HepG2 (cell line): ENCODE data around the gene WWC2. TPM values are rescaled to one million over a fixed set of nuclear protein-coding genes. Genes with fewer than 3 reads are reported as not detected.
A peak's percentile ranks its signal among the peaks of the same experiment; 100 is the strongest.

ENCODE experiments used
- ATAC-seq: fragments of 200-7000 bp; cut with Tn5 transposase; 3 replicates; pipeline ENCODE4 v1.9.1; 2020; ENCODE audit warnings: mild to moderate bottlenecking, moderate library complexity
- BruUV-seq: library from RNA; stranded (reverse); fragments of 400-500 nt; replicated peaks from 2 replicates; lab custom pipeline; 2021; lab: Mats Ljungman, UMichigan
- CTCF ChIA-PET: fragments of 300-600 bp; formaldehyde crosslinking; extraction: SDS; loops from one replicate; lab custom pipeline; 2021; ENCODE audit warnings: low total read pairs, inconsistent platforms, low intra/inter-chr PET ratio; lab: Yijun Ruan, JAX
- POLR2A ChIA-PET: fragments of 350-600 bp; sonication (Branson Sonifier 250); formaldehyde crosslinking; loops from one replicate; lab custom pipeline; 2020; ENCODE audit warnings: antibody characterized with exemption, inconsistent platforms; lab: Yijun Ruan, JAX
- DNase-seq: peaks from one replicate; pipeline ENCODE4 v3.0.0-alpha.2; 2015; ENCODE audit warnings: low spot score
- FAIRE-seq: peaks from 3 replicates; lab custom pipeline; 2011; peaks lifted over from hg19 to GRCh38; lab: Jason Lieb, UNC
- H2AFZ ChIP-seq: one replicate; pipeline ENCODE4 v1.6.1; 2011; ENCODE audit warnings: low read length, inconsistent platforms
- H3K27ac ChIP-seq: fragments of 300-600 bp; 3 replicates; pipeline ENCODE4 v1.8.0; 2011; ENCODE audit warnings: mixed run types, mild to moderate bottlenecking, mixed read lengths, low read length, inconsistent platforms; ENCODE audit not compliant: insufficient read depth; ENCODE audit errors: extremely low read length
- H3K27me3 ChIP-seq, 2 experiments: fragments of 200-600 bp in 1 of 2; 2 replicates in 1 of 2; 3 replicates in 1 of 2; pipeline versions ENCODE4 v1.6.0 to v1.8.0; 2011; ENCODE audit warnings: low read length in 2 of 2, mild to moderate bottlenecking in 2 of 2, moderate library complexity in 2 of 2, inconsistent platforms in 1 of 2; ENCODE audit not compliant: insufficient read depth in 2 of 2, control insufficient read depth in 1 of 2
- H3K36me3 ChIP-seq, 2 experiments: fragments of 200-600 bp in 1 of 2; replicated peaks in 1 of 2; 2 replicates in 1 of 2; 3 replicates in 1 of 2; pipeline versions ENCODE4 v1.5.1 to v1.8.0; 2011; ENCODE audit warnings: low read length in 2 of 2, inconsistent platforms in 1 of 2; ENCODE audit not compliant: insufficient read depth in 2 of 2, control insufficient read depth in 1 of 2
- H3K4me1 ChIP-seq: 2 replicates; pipeline ENCODE4 v1.5.1; 2012; ENCODE audit warnings: low read length, inconsistent platforms; ENCODE audit not compliant: insufficient read depth
- H3K4me2 ChIP-seq: 2 replicates; pipeline ENCODE4 v1.6.0; 2011; ENCODE audit warnings: low read depth, low read length, inconsistent platforms
- H3K4me3 ChIP-seq, 3 experiments: fragments of 200-600 bp in 1 of 3; sonication (generic), shearing (Covaris generic) in 1 of 3; replicated peaks in 1 of 3; 2 replicates each; pipeline ENCODE4 v1.5.1; 2011 to 2016; ENCODE audit warnings: low read length in 3 of 3, inconsistent platforms in 2 of 3, low read depth in 2 of 3, mild to moderate bottlenecking in 2 of 3, control low read depth in 1 of 3, mixed read lengths in 1 of 3; ENCODE audit not compliant: insufficient read depth in 1 of 3
- H3K79me2 ChIP-seq: one replicate; pipeline ENCODE4 v1.6.1; 2011; ENCODE audit warnings: low read length, inconsistent platforms; ENCODE audit not compliant: insufficient read depth
- H3K9ac ChIP-seq: 2 replicates; pipeline ENCODE4 v1.6.0; 2011; ENCODE audit warnings: mild to moderate bottlenecking, low read depth, low read length, inconsistent platforms; ENCODE audit not compliant: insufficient read depth
- H3K9me3 ChIP-seq: 2 replicates; pipeline ENCODE4 v1.5.1; 2012; ENCODE audit warnings: mild to moderate bottlenecking, low read length
- H4K20me1 ChIP-seq: 2 replicates; pipeline ENCODE4 v1.6.0; 2011; ENCODE audit warnings: inconsistent platforms, mild to moderate bottlenecking, low read length, moderate library complexity; ENCODE audit not compliant: insufficient read depth
- ATF7 ChIP-seq, 2 experiments: fragments of 450-650 bp in 1 of 2; sonication (generic) in 1 of 2; formaldehyde crosslinking in 1 of 2; IDR thresholded peaks; 2 replicates each; pipeline versions ENCODE4 v1.4.0 to v1.6.1; 2016 to 2020; ENCODE audit warnings: antibody characterized with exemption in 1 of 2, mild to moderate bottlenecking in 1 of 2, missing genetic modification reagents in 1 of 2
- NR3C1 ChIP-seq: sonication (generic); formaldehyde crosslinking; IDR thresholded peaks from 2 replicates; pipeline ENCODE4 v1.4.0; 2020; ENCODE audit warnings: missing genetic modification reagents
- SMC3 ChIP-seq: IDR thresholded peaks from 2 replicates; pipeline ENCODE4 v1.6.1; 2011; ENCODE audit warnings: low read length, improper control_type of control experiment
- WGBS: methylation state at CpG from one replicate; pipeline ENCODE4 v1.1.6; 2017; ENCODE audit warnings: low lambda C conversion rate; 5-methylcytosine and 5-hydroxymethylcytosine counted together
- in situ Hi-C: cut with HindIII; loops from 2 replicates; pipeline ENCODE4 v1.10.0; 2017; ENCODE audit warnings: low pct_unique_long_range_greater_than_20kb; ENCODE audit not compliant: extremely low pct_ligation_motif_present
- intact Hi-C: fragments of 100-400 bp; cut with micrococcal nuclease; formaldehyde crosslinking; loops from one replicate; pipeline ENCODE4 v1.10.0; 2022; ENCODE audit not compliant: unreplicated experiment
- polyA plus RNA-seq, 8 experiments: library from polyadenylated mRNA; depleted of rRNA in 3 of 8; stranded (reverse) in 7 of 8; unstranded in 1 of 8; fragments of >200 nt; fragmentation: Illumina TruSeq in 4 of 8; extraction: Trizol in 4 of 8; gene quantifications; 2 replicates each; pipeline versions ENCODE4 v1.2.1 to v1.2.3, GENCODE V29; 2011 to 2016; ENCODE audit warnings: low read depth in 4 of 8, missing spikeins in 1 of 8, mixed read lengths in 1 of 8; ENCODE audit not compliant: insufficient read depth in 1 of 8
- total RNA-seq, 5 experiments: library from RNA; depleted of rRNA; stranded (reverse); fragments of >200 nt; fragmentation: Illumina TruSeq; extraction: Trizol; gene quantifications; 2 replicates each; pipeline ENCODE4 v1.2.3, GENCODE V29; 2016; ENCODE audit warnings: low read depth in 1 of 5
- TF ChIP-seq, protein P1 (sequence below): sonication (generic); formaldehyde crosslinking; IDR thresholded peaks from 2 replicates; pipeline ENCODE4 v1.8.1; 2023; ENCODE audit warnings: missing genetic modification reagents, mild to moderate bottlenecking, borderline replicate concordance
- TF ChIP-seq, protein P2 (sequence below): sonication (generic); formaldehyde crosslinking; IDR thresholded peaks from 2 replicates; pipeline ENCODE4 v1.4.0; 2020; ENCODE audit warnings: mild to moderate bottlenecking, missing genetic modification reagents
- TF ChIP-seq, protein P3 (sequence below): sonication (generic); formaldehyde crosslinking; IDR thresholded peaks from 2 replicates; pipeline ENCODE4 v1.5.0; 2020; ENCODE audit warnings: mild to moderate bottlenecking, missing genetic modification reagents

The WWC2 gene
- total and polyA plus RNA-seq, 2 of the 13 experiments (the other 11 are each of a cell fraction or from before 2014, with no cell fraction given): 40.0 to 50.1 TPM

DNA sequence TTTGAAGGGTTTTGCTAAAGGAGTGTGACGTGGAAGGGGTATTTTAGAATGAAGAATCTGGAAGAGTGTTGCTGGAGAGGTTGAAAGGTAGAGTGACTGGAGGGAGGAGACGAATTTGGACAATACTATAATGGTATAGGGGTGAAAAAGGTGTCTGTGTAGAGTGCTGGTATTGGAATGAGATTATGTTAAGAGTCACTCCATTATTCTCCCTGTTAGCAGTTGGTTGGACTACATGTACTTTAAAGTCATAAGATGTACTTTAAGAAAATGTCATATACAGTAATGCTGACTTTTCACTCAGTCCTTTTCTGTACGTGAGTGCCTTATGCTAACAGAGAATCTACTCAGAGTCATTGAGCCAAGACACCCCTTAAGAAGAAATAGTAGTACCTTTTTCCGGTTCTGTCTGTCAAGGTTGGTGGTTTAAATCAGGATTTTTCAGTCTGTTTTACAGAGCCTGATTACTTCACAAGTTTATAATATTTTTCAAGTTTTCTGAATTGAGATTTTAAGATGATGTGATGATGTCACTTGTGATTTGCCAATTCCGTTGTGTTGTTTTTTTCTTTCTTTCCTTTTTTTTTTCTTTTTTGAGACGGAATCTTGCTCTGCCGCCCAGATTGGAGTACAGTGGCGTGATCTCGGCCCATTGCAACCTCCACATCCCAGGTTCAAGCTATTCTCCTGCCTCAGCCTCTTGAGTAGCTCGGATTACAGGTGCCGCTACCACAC is 56.6 kb downstream of the WWC2 start:
- H3K27ac ChIP-seq: peak overlapping the region; percentile 64
- intact Hi-C loops (loop anchor here (2.0 kb wide), 1 partner anchor 37 kb away; no protein-coding TSS in a partner anchor), in situ Hi-C loops (no loop called here)
- peak overlapping the region; percentile 72 for H3K4me2 ChIP-seq
- H3K9me3 ChIP-seq: no peaks in the 10 kb centered on the region
- peaks cover 69% of the 10 kb centered on the region for H3K4me1 ChIP-seq
- ChIA-PET CTCF (no interaction called here), POLR2A (no interaction called here)
- no peak for ATAC-seq
- DNase-seq: no peak
- peaks cover 85% of the 10 kb centered on the region for H3K79me2 ChIP-seq
- peak; percentile 40 for FAIRE-seq
- TSS peak; percentile 36 for BruUV-seq
- no peak overlapping the region for H3K9ac ChIP-seq
- H3K4me3 ChIP-seq: peak overlapping the region in 1 of 3 experiments; percentile 15; a peak in 1 of 6 replicates
- 91% methylated on average over 11 of the region's 11 CpGs for WGBS
- no peaks in the 10 kb centered on the region for H3K27me3 ChIP-seq
- TF ChIP-seq, protein P1, sequence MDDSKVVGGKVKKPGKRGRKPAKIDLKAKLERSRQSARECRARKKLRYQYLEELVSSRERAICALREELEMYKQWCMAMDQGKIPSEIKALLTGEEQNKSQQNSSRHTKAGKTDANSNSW (CRISPR knock-in tag): no peak
- TF ChIP-seq ATF7 (IDR thresholded peaks at IDR 0.05) (peak; percentile 56), ATF7 (CRISPR knock-in tag; IDR thresholded peaks at IDR 0.05) (no peak)
- H3K36me3 ChIP-seq: no peaks in the 10 kb centered on the region
- H4K20me1 ChIP-seq: peaks cover 49% of the 10 kb centered on the region
- no peak overlapping the region for H2AFZ ChIP-seq

DNA sequence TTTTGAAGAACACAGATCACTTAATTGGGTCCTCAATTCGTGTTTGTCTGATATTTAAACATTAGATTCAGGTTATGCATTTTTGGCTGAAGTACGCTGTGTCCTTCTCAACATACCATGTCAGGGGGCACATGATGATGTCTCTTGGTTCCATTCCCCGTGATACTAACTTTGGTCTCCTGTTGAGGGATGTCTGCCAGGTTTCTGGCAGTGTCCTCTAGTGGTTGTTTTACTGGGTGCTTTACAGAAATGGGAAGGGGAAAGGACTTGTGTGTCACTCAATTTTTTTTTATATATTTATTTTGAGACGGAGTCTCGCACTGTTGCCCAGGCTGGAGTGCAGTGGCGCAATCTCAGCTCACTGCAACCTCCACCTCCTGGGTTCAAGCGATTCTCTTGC is 58.2 kb downstream of the WWC2 start:
- TF ChIP-seq, protein P2, sequence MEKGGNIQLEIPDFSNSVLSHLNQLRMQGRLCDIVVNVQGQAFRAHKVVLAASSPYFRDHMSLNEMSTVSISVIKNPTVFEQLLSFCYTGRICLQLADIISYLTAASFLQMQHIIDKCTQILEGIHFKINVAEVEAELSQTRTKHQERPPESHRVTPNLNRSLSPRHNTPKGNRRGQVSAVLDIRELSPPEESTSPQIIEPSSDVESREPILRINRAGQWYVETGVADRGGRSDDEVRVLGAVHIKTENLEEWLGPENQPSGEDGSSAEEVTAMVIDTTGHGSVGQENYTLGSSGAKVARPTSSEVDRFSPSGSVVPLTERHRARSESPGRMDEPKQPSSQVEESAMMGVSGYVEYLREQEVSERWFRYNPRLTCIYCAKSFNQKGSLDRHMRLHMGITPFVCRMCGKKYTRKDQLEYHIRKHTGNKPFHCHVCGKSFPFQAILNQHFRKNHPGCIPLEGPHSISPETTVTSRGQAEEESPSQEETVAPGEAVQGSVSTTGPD: no peak
- TF ChIP-seq NR3C1 (CRISPR knock-in tag) (no peak), SMC3 (peak; percentile 8; the same call in 1 of the 2 replicates)
- TF ChIP-seq, protein P3, sequence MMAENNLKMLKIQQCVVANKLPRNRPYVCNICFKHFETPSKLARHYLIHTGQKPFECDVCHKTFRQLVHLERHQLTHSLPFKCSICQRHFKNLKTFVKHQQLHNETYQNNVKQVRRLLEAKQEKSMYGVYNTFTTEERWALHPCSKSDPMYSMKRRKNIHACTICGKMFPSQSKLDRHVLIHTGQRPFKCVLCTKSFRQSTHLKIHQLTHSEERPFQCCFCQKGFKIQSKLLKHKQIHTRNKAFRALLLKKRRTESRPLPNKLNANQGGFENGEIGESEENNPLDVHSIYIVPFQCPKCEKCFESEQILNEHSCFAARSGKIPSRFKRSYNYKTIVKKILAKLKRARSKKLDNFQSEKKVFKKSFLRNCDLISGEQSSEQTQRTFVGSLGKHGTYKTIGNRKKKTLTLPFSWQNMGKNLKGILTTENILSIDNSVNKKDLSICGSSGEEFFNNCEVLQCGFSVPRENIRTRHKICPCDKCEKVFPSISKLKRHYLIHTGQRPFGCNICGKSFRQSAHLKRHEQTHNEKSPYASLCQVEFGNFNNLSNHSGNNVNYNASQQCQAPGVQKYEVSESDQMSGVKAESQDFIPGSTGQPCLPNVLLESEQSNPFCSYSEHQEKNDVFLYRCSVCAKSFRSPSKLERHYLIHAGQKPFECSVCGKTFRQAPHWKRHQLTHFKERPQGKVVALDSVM (CRISPR knock-in tag): peak; percentile 40; the same call in 1 of the 2 replicates
- ATAC-seq (no peak), DNase-seq (no peak), FAIRE-seq (no peak)
- Histone ChIP-seq H3K4me2 (no peak overlapping the region), H3K79me2 (peaks cover 94% of the 10 kb centered on the region), H3K4me1 (peaks cover 66% of the 10 kb centered on the region), H3K27me3 (no peaks in the 10 kb centered on the region), H3K36me3 (no peaks in the 10 kb centered on the region; a peak in 1 of 5 replicates), H2AFZ (no peak overlapping the region), H4K20me1 (peaks cover 49% of the 10 kb centered on the region), H3K27ac (no peak overlapping the region), H3K9ac (no peak overlapping the region), H3K9me3 (no peaks in the 10 kb centered on the region), H3K4me3 (no peak overlapping the region)
- in situ Hi-C loops (no loop called here), intact Hi-C loops (loop anchor here (1.0 kb wide), 1 partner anchor 84 kb away; no protein-coding TSS in a partner anchor)
- WGBS: 90% methylated on average over 7 of the region's 7 CpGs
- BruUV-seq: no TSS peak
- ChIA-PET CTCF (no interaction called here), POLR2A (no interaction called here)
